SK-N-SH (cell line): ENCODE measurements around the gene MPEG1. TPM values are rescaled to one million over a fixed set of nuclear protein-coding genes. Genes with fewer than 3 reads are reported as not detected.

Source experiments
- CTCF ChIA-PET: fragments of 300-600, 350-600 bp; formaldehyde crosslinking; extraction: SDS; loops from one replicate; lab custom pipeline; 2021; lab: Yijun Ruan, JAX
- POLR2A ChIA-PET: fragments of 350-600 bp; sonication (Branson Sonifier 250); formaldehyde crosslinking; extraction: SDS; loops from one replicate; lab custom pipeline; 2020; ENCODE audit warnings: antibody characterized with exemption, inconsistent platforms; lab: Yijun Ruan, JAX
- DNase-seq: peaks from one replicate; pipeline ENCODE4 v3.0.0; 2012
- H2AFZ ChIP-seq: fragments of 200-600 bp; sonication (generic); 2 replicates; pipeline ENCODE4 v1.8.1; 2016; ENCODE audit warnings: antibody characterized with exemption, mild to moderate bottlenecking, low read depth
- H3F3A ChIP-seq: fragments of 200-600 bp; sonication (generic); replicated peaks from 2 replicates; pipeline ENCODE3; 2016; ENCODE audit warnings: antibody characterized with exemption, mild to moderate bottlenecking; ENCODE audit not compliant: insufficient read depth
- H3K27ac ChIP-seq, 2 experiments: fragments of 200-500 bp in 1 of 2; fragments of 200-600 bp in 1 of 2; sonication (Bioruptor generic) in 1 of 2; sonication (generic), shearing (Covaris generic) in 1 of 2; 2 replicates each; pipeline versions ENCODE4 v1.5.1 to v1.6.1; 2014 to 2016; ENCODE audit warnings: low read depth in 2 of 2, inconsistent platforms in 1 of 2, low read length in 1 of 2, mild to moderate bottlenecking in 1 of 2, mixed read lengths in 1 of 2
- H3K27me3 ChIP-seq: fragments of 200-600 bp; sonication (generic), shearing (Covaris generic); 2 replicates; pipeline ENCODE4 v1.6.1; 2016; ENCODE audit warnings: mixed run types; ENCODE audit not compliant: insufficient read depth
- H3K36me3 ChIP-seq, 2 experiments: fragments of 200-500 bp in 1 of 2; fragments of 200-600 bp in 1 of 2; sonication (Bioruptor generic) in 1 of 2; sonication (generic) in 1 of 2; replicated peaks in 1 of 2; 2 replicates each; pipeline versions ENCODE3 to v1.5.1; 2014 to 2016; ENCODE audit warnings: low read length in 1 of 2, mild to moderate bottlenecking in 1 of 2; ENCODE audit not compliant: insufficient read depth in 2 of 2, control insufficient read depth in 1 of 2
- H3K4me1 ChIP-seq, 2 experiments: fragments of 200-500 bp in 1 of 2; fragments of 200-600 bp in 1 of 2; sonication (Bioruptor generic) in 1 of 2; sonication (generic), shearing (Covaris generic) in 1 of 2; 2 replicates each; pipeline versions ENCODE4 v1.5.1 to v1.6.1; 2014 to 2016; ENCODE audit warnings: low read depth in 1 of 2, low read length in 1 of 2, mixed run types in 1 of 2; ENCODE audit not compliant: insufficient read depth in 2 of 2, control insufficient read depth in 1 of 2
- H3K4me2 ChIP-seq: fragments of 200-600 bp; sonication (generic), shearing (Covaris generic); 2 replicates; pipeline ENCODE4 v1.6.1; 2017; ENCODE audit warnings: mixed run types
- H3K4me3 ChIP-seq, 2 experiments: fragments of 200-500 bp in 1 of 2; fragments of 200-600 bp in 1 of 2; sonication (Bioruptor generic) in 1 of 2; sonication (generic), shearing (Covaris generic) in 1 of 2; 2 replicates each; pipeline versions ENCODE4 v1.5.1 to v1.8.1; 2014 to 2016; ENCODE audit warnings: low read depth in 2 of 2, inconsistent platforms in 1 of 2, low read length in 1 of 2, mild to moderate bottlenecking in 1 of 2, mixed read lengths in 1 of 2, moderate library complexity in 1 of 2
- H3K79me2 ChIP-seq: fragments of 200-600 bp; sonication (generic); 2 replicates; pipeline ENCODE4 v1.8.1; 2017; ENCODE audit warnings: mild to moderate bottlenecking; ENCODE audit not compliant: insufficient read depth
- H3K9ac ChIP-seq: fragments of 200-600 bp; sonication (generic); 2 replicates; pipeline ENCODE4 v1.6.1; 2017; ENCODE audit warnings: mixed run types
- H3K9me2 ChIP-seq: fragments of 200-600 bp; sonication (generic); 2 replicates; pipeline ENCODE4 v1.6.1; 2017; ENCODE audit warnings: mixed run types
- H3K9me3 ChIP-seq: fragments of 200-600 bp; sonication (generic); 2 replicates; pipeline ENCODE4 v1.6.1; 2017; ENCODE audit warnings: mixed run types, mild to moderate bottlenecking, moderate library complexity
- H4K20me1 ChIP-seq: fragments of 200-600 bp; sonication (generic); 2 replicates; pipeline ENCODE4 v1.6.1; 2017; ENCODE audit warnings: mild to moderate bottlenecking, mixed run types; ENCODE audit not compliant: insufficient read depth
- FOSL2 ChIP-seq: IDR thresholded peaks from 2 replicates; pipeline ENCODE4 v1.4.0; 2012; ENCODE audit warnings: low read depth, mild to moderate bottlenecking, moderate library complexity, borderline replicate concordance
- GABPA ChIP-seq: IDR thresholded peaks from 2 replicates; pipeline ENCODE4 v1.4.0; 2012; ENCODE audit warnings: low read depth, mild to moderate bottlenecking
- GATA2 ChIP-seq: sonication (generic); formaldehyde crosslinking; IDR thresholded peaks from 2 replicates; pipeline ENCODE4 v1.5.0; 2020; ENCODE audit warnings: mild to moderate bottlenecking, missing genetic modification reagents
- MEF2A ChIP-seq: IDR thresholded peaks from 2 replicates; pipeline ENCODE4 v1.4.0; 2012; ENCODE audit warnings: low read depth, borderline replicate concordance
- POLR2AphosphoS5 ChIP-seq: IDR thresholded peaks from 2 replicates; pipeline ENCODE4 v1.6.1; 2012; ENCODE audit warnings: low read depth, low read length
- RAD21 ChIP-seq: IDR thresholded peaks from 2 replicates; pipeline ENCODE4 v1.6.1; 2012; ENCODE audit warnings: mild to moderate bottlenecking, low read length
- RCOR1 ChIP-seq: fragments of 150-350 bp; IDR thresholded peaks from 2 replicates; pipeline ENCODE4 v1.6.1; 2017; ENCODE audit warnings: antibody characterized with exemption, low read length
- RXRA ChIP-seq: IDR thresholded peaks from 2 replicates; pipeline ENCODE4 v1.4.0; 2012; ENCODE audit warnings: low read depth, mild to moderate bottlenecking, borderline replicate concordance
- TCF12 ChIP-seq: IDR thresholded peaks from 2 replicates; pipeline ENCODE4 v1.4.0; 2012
- TEAD4 ChIP-seq: IDR thresholded peaks from 2 replicates; pipeline ENCODE4 v1.4.0; 2012; ENCODE audit warnings: mild to moderate bottlenecking, borderline replicate concordance; ENCODE audit not compliant: insufficient read depth
- YY1 ChIP-seq: IDR thresholded peaks from 2 replicates; pipeline ENCODE4 v1.4.0; 2012; ENCODE audit warnings: low read depth, mild to moderate bottlenecking
- WGBS: methylation state at CpG from one replicate; pipeline ENCODE4 v1.1.6; 2017; ENCODE audit warnings: low lambda C conversion rate; 5-methylcytosine and 5-hydroxymethylcytosine counted together
- polyA plus RNA-seq, 3 experiments: library from polyadenylated mRNA; depleted of rRNA; stranded (reverse); fragments of >200 nt; gene quantifications; 2 replicates each; pipeline ENCODE4 v1.2.3, GENCODE V29; 2012
- TF ChIP-seq, protein P1 (sequence below): IDR thresholded peaks from 2 replicates; pipeline ENCODE4 v1.4.0; 2012; ENCODE audit warnings: low read depth, borderline replicate concordance
- TF ChIP-seq, protein P2 (sequence below): fragments of 150-350 bp; IDR thresholded peaks from 2 replicates; pipeline ENCODE4 v1.6.1; 2017; ENCODE audit warnings: antibody characterized with exemption, low read length, low read depth, borderline replicate concordance
- TF ChIP-seq, protein P3 (sequence below): IDR thresholded peaks from 2 replicates; pipeline ENCODE4 v1.6.1; 2012; ENCODE audit warnings: mild to moderate bottlenecking, low read depth, low read length, moderate library complexity

Gene MPEG1
- polyA plus RNA-seq, 1 of the 3 experiments (the other 2 are of a cell fraction) = not detected

DNA sequence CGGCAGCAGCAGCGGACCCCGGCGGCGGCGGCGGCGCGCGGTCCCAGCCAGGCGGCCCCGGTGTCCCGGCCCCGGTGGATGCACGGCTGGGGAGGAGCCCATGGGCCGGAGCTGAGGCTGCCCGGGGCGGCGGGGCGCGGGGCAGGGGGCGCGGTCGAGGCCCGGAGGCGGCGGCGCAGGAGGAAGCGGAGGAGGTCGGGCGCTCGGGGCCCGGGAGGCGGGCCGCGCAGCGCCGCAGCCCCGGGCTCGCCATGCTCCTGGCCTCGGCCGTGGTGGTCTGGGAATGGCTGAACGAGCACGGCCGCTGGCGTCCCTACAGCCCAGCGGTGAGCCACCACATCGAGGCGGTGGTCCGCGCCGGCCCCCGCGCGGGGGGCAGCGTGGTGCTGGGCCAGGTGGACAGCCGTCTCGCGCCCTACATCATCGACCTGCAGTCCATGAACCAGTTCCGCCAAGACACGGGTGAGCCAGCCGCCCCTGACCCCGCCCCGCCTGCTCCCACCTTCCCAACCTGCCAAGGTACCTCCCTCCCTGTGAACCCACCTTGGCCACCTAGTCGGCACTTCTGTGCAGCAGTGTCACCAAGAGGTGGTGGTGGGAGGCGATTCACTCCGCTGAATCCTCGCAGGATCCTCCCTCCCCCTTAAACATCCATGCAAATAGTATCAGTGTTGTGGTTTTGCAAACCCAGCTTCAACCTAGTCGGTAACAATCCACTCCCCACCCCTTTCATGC is 40.2 kb downstream of the MPEG1 start:
- POLR2A ChIA-PET = no interaction called here
- Histone ChIP-seq H3F3A (no peaks in the 10 kb centered on the region), H3K9me2 (no peaks in the 10 kb centered on the region), H3K4me1 (peaks cover 0 to 12% of the 10 kb centered on the region in 2 experiments; a peak in 1 of 4 replicates), H3K4me2 (peak overlapping the region; percentile 100), H3K79me2 (no peaks in the 10 kb centered on the region), H4K20me1 (no peaks in the 10 kb centered on the region), H3K9me3 (no peaks in the 10 kb centered on the region), H3K27ac (no peak overlapping the region), H3K27me3 (peaks cover 48% of the 10 kb centered on the region), H3K9ac (no peak overlapping the region), H3K36me3 (no peaks in the 10 kb centered on the region), H3K4me3 (peak overlapping the region; percentile 48 to 96), H2AFZ (0 out of 2 replicates have a peak overlapping the region, but pooled peaks have one; percentile 98)
- peak; percentile 63 for DNase-seq
- CTCF ChIA-PET = interaction anchor here (1.0 to 6.5 kb wide), 30 partner anchors 8 to 353 kb away, joined by 3 to 58 read pairs (median 6); partner anchors contain the start of gene FAM111A
- TF ChIP-seq, protein P1, sequence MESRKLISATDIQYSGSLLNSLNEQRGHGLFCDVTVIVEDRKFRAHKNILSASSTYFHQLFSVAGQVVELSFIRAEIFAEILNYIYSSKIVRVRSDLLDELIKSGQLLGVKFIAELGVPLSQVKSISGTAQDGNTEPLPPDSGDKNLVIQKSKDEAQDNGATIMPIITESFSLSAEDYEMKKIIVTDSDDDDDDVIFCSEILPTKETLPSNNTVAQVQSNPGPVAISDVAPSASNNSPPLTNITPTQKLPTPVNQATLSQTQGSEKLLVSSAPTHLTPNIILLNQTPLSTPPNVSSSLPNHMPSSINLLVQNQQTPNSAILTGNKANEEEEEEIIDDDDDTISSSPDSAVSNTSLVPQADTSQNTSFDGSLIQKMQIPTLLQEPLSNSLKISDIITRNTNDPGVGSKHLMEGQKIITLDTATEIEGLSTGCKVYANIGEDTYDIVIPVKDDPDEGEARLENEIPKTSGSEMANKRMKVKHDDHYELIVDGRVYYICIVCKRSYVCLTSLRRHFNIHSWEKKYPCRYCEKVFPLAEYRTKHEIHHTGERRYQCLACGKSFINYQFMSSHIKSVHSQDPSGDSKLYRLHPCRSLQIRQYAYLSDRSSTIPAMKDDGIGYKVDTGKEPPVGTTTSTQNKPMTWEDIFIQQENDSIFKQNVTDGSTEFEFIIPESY = no peak
- TF ChIP-seq, protein P2, sequence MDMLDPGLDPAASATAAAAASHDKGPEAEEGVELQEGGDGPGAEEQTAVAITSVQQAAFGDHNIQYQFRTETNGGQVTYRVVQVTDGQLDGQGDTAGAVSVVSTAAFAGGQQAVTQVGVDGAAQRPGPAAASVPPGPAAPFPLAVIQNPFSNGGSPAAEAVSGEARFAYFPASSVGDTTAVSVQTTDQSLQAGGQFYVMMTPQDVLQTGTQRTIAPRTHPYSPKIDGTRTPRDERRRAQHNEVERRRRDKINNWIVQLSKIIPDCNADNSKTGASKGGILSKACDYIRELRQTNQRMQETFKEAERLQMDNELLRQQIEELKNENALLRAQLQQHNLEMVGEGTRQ = no peak
- TF ChIP-seq, protein P3, sequence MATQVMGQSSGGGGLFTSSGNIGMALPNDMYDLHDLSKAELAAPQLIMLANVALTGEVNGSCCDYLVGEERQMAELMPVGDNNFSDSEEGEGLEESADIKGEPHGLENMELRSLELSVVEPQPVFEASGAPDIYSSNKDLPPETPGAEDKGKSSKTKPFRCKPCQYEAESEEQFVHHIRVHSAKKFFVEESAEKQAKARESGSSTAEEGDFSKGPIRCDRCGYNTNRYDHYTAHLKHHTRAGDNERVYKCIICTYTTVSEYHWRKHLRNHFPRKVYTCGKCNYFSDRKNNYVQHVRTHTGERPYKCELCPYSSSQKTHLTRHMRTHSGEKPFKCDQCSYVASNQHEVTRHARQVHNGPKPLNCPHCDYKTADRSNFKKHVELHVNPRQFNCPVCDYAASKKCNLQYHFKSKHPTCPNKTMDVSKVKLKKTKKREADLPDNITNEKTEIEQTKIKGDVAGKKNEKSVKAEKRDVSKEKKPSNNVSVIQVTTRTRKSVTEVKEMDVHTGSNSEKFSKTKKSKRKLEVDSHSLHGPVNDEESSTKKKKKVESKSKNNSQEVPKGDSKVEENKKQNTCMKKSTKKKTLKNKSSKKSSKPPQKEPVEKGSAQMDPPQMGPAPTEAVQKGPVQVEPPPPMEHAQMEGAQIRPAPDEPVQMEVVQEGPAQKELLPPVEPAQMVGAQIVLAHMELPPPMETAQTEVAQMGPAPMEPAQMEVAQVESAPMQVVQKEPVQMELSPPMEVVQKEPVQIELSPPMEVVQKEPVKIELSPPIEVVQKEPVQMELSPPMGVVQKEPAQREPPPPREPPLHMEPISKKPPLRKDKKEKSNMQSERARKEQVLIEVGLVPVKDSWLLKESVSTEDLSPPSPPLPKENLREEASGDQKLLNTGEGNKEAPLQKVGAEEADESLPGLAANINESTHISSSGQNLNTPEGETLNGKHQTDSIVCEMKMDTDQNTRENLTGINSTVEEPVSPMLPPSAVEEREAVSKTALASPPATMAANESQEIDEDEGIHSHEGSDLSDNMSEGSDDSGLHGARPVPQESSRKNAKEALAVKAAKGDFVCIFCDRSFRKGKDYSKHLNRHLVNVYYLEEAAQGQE = no peak
- no peak for TF ChIP-seq TCF12
- TF ChIP-seq RAD21 = no peak
- no peak for TF ChIP-seq TEAD4
- no peak for TF ChIP-seq YY1
- no peak for TF ChIP-seq GATA2 (CRISPR knock-in tag)
- no peak for TF ChIP-seq MEF2A
- no peak for TF ChIP-seq FOSL2
- TF ChIP-seq RXRA = no peak
- no peak for TF ChIP-seq RCOR1
- TF ChIP-seq GABPA = no peak
- no peak for TF ChIP-seq POLR2AphosphoS5
- WGBS = 11% methylated on average over 9 of the region's 70 CpGs
